Small intestine (tissue), 7 donors: ENCODE results near the gene AURKAIP1. TPM values are rescaled to one million over a fixed set of nuclear protein-coding genes. Genes with fewer than 3 reads are reported as not detected.

ENCODE experiments used
- DNase-seq, 2 donors: peaks; one replicate each; pipeline versions ENCODE4 v3.0.0 to v3.0.0-alpha.2; 2013
- FAIRE-seq: peaks from 2 replicates; lab custom pipeline; 2012; peaks lifted over from hg19 to GRCh38; lab: Jason Lieb, UNC
- H3K27ac ChIP-seq, 3 donors: one replicate each; pipeline ENCODE4 v1.5.1; 2013; ENCODE audit warnings: low read length in 2 of 3, mild to moderate bottlenecking in 2 of 3, control low read depth in 1 of 3, inconsistent platforms in 1 of 3, low read depth in 1 of 3, moderate library complexity in 1 of 3
- H3K27me3 ChIP-seq, 3 donors: one replicate each; pipeline ENCODE4 v1.6.1; 2013; ENCODE audit warnings: low read length in 3 of 3, inconsistent platforms in 1 of 3; ENCODE audit not compliant: control insufficient read depth in 3 of 3, insufficient read depth in 3 of 3
- H3K36me3 ChIP-seq, 3 donors: one replicate each; pipeline ENCODE4 v1.6.1; 2013; ENCODE audit warnings: low read length in 3 of 3, inconsistent platforms in 1 of 3, low read depth in 1 of 3, mild to moderate bottlenecking in 1 of 3, moderate library complexity in 1 of 3; ENCODE audit not compliant: control insufficient read depth in 3 of 3, insufficient read depth in 2 of 3
- H3K4me1 ChIP-seq, 3 donors: one replicate each; pipeline ENCODE4 v1.6.1; 2013; ENCODE audit warnings: low read length in 2 of 3, inconsistent platforms in 1 of 3, low read depth in 1 of 3, mild to moderate bottlenecking in 1 of 3, moderate library complexity in 1 of 3; ENCODE audit not compliant: control insufficient read depth in 3 of 3, insufficient read depth in 2 of 3
- H3K4me3 ChIP-seq, 3 donors: one replicate each; pipeline ENCODE4 v1.5.1; 2013; ENCODE audit warnings: low read length in 3 of 3, control low read depth in 1 of 3, inconsistent platforms in 1 of 3, low read depth in 1 of 3, mild to moderate bottlenecking in 1 of 3, moderate library complexity in 1 of 3
- H3K9me3 ChIP-seq, 2 donors: one replicate each; pipeline ENCODE4 v1.6.1; 2013; ENCODE audit warnings: low read depth in 1 of 2, low read length in 1 of 2; ENCODE audit not compliant: control insufficient read depth in 2 of 2, insufficient read depth in 1 of 2
- WGBS, 3 donors: extraction: QIAGEN DNeasy Blood & Tissue Kit; methylation state at CpG; one replicate each; pipeline ENCODE4 v1.1.7; 2013; 5-methylcytosine and 5-hydroxymethylcytosine counted together
- polyA plus RNA-seq, 4 donors: library from polyadenylated mRNA; stranded (reverse) in 3 of 4; unstranded in 1 of 4; fragments of 200-250 nt in 3 of 4; fragments of 120-200 nt in 1 of 4; gene quantifications; one replicate each; pipeline versions ENCODE4 v1.2.1 to v1.2.3, GENCODE V29; 2013
- donor health status: healthy with polysubstance abuse.
- donor health status: control.
- donor health status: control.
- donor health status: Bipolar disorder and iron deficiency.
- donor health status: healthy.

AURKAIP1 gene
- polyA plus RNA-seq, 4 donors, result 88.1 to 382 (median 297) TPM

DNA sequence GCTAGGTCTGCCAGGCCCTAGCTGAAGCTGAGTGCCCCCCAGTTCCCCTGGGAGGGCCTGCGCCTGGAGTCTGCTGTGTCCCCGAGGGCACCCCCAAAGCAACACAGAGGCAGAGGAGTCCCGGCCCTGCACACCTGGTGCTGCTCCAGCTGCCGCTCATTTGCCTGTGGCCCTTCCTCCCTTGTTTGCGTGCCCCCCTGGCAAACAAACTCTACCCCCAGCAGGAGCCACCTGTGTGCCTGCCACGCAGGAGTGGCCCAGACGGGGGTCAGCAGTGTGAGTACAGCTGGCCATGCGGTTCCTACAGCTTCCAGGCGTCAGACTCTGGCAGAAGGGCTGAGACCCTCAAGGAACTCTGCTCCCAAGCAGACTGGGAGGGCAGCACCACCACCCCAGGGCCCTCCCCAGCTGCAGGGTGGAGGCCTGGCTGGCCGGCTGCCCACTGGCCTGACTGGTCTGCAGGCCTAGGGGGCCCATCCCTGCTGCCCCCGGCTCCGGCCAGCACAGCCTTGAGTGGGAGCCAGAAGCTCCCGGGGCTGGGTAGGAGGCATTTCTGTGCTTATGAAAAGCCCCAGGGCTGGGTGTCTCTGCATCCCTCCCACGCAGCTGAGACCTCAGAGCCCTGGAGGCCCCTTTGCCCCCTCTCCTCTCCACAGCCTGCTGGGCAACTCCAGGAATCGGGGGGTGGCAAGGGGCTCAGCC is 44.5 kb downstream of the AURKAIP1 start:
- Histone ChIP-seq H3K36me3 (peaks cover 0 to 64% (median 3%) of the 10 kb centered on the region in 3 donors), H3K27me3 (no peaks in the 10 kb centered on the region), H3K4me3 (no peak overlapping the region), H3K4me1 (peaks cover 0 to 26% (median 0%) of the 10 kb centered on the region in 3 donors), H3K9me3 (no peaks in the 10 kb centered on the region), H3K27ac (peak overlapping the region in 1 of 3 donors; percentile 15)
- WGBS, 3 donors, result 40 to 55% (median 41%) methylated on average over 11 to 15 of the region's 15 CpGs
- FAIRE-seq (no peak), DNase-seq (no peak)

GRCh38 chr1:1329304-1330210 is 45.5 kb downstream of the AURKAIP1 start:
- DNase-seq (no peak), FAIRE-seq (no peak)
- peaks cover 0 to 30% (median 0%) of the 10 kb centered on the region in 3 donors for H3K4me1 ChIP-seq
- H3K27ac ChIP-seq, result no peak overlapping the region
- H3K27me3 ChIP-seq, result no peaks in the 10 kb centered on the region
- WGBS, 3 donors, result 86 to 92% (median 88%) methylated on average over 58 of the region's 58 CpGs
- H3K4me3 ChIP-seq, result no peak overlapping the region
- no peaks in the 10 kb centered on the region for H3K9me3 ChIP-seq
- H3K36me3 ChIP-seq, result peaks cover 0 to 58% (median 3%) of the 10 kb centered on the region in 3 donors

DNA sequence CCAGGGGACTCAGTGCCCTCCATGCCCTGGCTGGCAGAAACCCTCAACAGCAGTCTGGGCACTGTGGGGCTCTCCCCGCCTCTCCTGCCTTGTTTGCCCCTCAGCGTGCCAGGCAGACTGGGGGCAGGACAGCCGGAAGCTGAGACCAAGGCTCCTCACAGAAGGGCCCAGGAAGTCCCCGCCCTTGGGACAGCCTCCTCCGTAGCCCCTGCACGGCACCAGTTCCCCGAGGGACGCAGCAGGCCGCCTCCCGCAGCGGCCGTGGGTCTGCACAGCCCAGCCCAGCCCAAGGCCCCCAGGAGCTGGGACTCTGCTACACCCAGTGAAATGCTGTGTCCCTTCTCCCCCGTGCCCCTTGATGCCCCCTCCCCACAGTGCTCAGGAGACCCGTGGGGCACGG is 46.8 kb downstream of the AURKAIP1 start:
- H3K4me1 ChIP-seq, result peaks cover 0 to 34% (median 0%) of the 10 kb centered on the region in 3 donors
- H3K27ac ChIP-seq, result no peak overlapping the region
- 75 to 86% (median 84%) methylated on average over 8 to 15 of the region's 15 CpGs for WGBS, 3 donors
- no peak overlapping the region for H3K4me3 ChIP-seq
- no peaks in the 10 kb centered on the region for H3K9me3 ChIP-seq
- no peaks in the 10 kb centered on the region for H3K27me3 ChIP-seq
- no peak for FAIRE-seq
- H3K36me3 ChIP-seq, result peaks cover 0 to 47% (median 3%) of the 10 kb centered on the region in 3 donors
- no peak for DNase-seq

GRCh38 chr1:1327291-1327690 is 47.7 kb downstream of the AURKAIP1 start:
- no peaks in the 10 kb centered on the region for H3K9me3 ChIP-seq
- H3K4me3 ChIP-seq, result no peak overlapping the region
- peaks cover 0 to 48% (median 3%) of the 10 kb centered on the region in 3 donors for H3K36me3 ChIP-seq
- H3K27me3 ChIP-seq, result no peaks in the 10 kb centered on the region
- FAIRE-seq (no peak), DNase-seq (no peak)
- 92% methylated on average over 33 to 40 of the region's 40 CpGs for WGBS, 3 donors
- H3K27ac ChIP-seq, result no peak overlapping the region
- peaks cover 0 to 36% (median 6%) of the 10 kb centered on the region in 3 donors for H3K4me1 ChIP-seq

GRCh38 chr1:1326075-1326605 is 48.9 kb downstream of the AURKAIP1 start:
- DNase-seq, result no peak
- Histone ChIP-seq H3K27ac (no peak overlapping the region), H3K36me3 (peaks cover 0 to 58% (median 3%) of the 10 kb centered on the region in 3 donors), H3K4me3 (peak overlapping the region in 2 of 3 donors; percentile 58 to 78), H3K9me3 (no peaks in the 10 kb centered on the region), H3K4me1 (peaks cover 0 to 32% (median 6%) of the 10 kb centered on the region in 3 donors), H3K27me3 (no peaks in the 10 kb centered on the region)
- no peak for FAIRE-seq
- 44 to 54% (median 46%) methylated on average over 8 of the region's 8 CpGs for WGBS, 3 donors

GRCh38 chr1:1325288-1326074 is 49.5 kb downstream of the AURKAIP1 start:
- Histone ChIP-seq H3K27me3 (no peaks in the 10 kb centered on the region), H3K9me3 (no peaks in the 10 kb centered on the region), H3K4me3 (peak overlapping the region; percentile 58 to 78 (median 59)), H3K36me3 (peaks cover 0 to 65% (median 3%) of the 10 kb centered on the region in 3 donors), H3K27ac (peak overlapping the region; percentile 36 to 85 (median 73)), H3K4me1 (peaks cover 0 to 26% (median 6%) of the 10 kb centered on the region in 3 donors)
- 14 to 49% (median 19%) methylated on average over 15 to 16 of the region's 16 CpGs for WGBS, 3 donors
- DNase-seq (peak in 1 of 2 donors; percentile 64), FAIRE-seq (no peak)

DNA sequence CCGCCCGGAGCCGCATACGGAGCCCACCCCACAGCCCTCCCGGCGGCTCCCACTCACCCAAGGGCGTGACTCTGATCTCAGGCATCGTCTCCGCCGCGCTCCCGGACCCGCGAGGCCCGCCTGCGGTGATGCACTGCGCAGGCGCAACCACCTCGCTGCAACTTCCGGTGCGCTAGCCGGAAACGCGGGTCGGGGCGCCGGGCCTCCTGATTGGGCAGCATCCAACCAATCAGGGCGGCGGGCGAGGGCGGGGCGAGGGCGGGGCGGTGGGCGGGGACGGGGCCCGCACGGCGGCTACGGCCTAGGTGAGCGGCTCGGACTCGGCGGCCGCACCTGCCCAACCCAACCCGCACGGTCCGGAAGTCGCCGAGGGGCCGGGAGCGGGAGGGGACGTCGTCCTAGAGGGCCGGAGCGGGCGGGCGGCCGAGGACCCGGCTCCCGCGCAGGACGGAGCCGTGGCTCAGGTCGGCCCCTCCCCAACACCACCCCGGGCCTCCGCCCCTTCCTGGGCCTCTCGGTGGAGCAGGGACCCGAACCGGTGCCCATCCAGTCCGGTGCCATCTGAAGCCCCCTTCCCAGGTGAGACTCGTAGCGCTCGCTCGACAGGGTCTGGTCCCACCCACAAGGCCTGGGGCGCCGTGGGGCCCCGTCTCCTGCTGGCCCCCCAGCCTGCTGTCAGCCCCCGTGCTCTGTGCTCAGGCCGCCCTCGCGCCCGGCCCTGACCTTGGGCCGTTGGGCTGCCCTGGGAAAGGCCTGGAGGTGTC is 50.3 kb downstream of the AURKAIP1 start, which contains the start of the genes CPTP and INTS11:
Gene CPTP, plus strand, starts transcription at position 279 of the 764 bp plus-strand sequence. CDS start 2,109 bp downstream, outside the sequence.
Gene INTS11, minus strand, starts transcription at position 137 of the 764 bp plus-strand sequence. Its CDS starts 52 bp downstream, at position 85.
- Histone ChIP-seq H3K36me3 (peaks cover under 1 to 73% (median 3%) of the 10 kb centered on the region in 3 donors), H3K27ac (peak within 1 kb of the TSS; percentile 36 to 85 (median 73)), H3K9me3 (no peaks in the 10 kb centered on the region), H3K4me1 (peaks cover 0 to 20% (median 6%) of the 10 kb centered on the region in 3 donors), H3K4me3 (peak within 1 kb of the TSS; percentile 61 to 84 (median 78)), H3K27me3 (no peaks in the 10 kb centered on the region)
- DNase-seq (peak; percentile 94 to 96), FAIRE-seq (no peak)
- 0 to 4% (median 0%) methylated on average over 55 to 84 of the region's 84 CpGs for WGBS, 3 donors
